ENCODE data around the gene CTU1. TPM values are rescaled to one million over a fixed set of nuclear protein-coding genes. Genes with fewer than 3 reads are reported as not detected.

Gene CTU1
- total RNA-seq, 1 donor from 2014 or later, result 9.3 TPM

GRCh38 chr19:51093510-51094345, 14.5 kb downstream of the CTU1 start:
- Mint-ChIP-seq H3K36me3 (peaks cover 4% of the 10 kb centered on the region), H3K9me3 (no peaks in the 10 kb centered on the region), H3K4me1 (ENCODE audit: unreplicated experiment) (peaks cover 4% of the 10 kb centered on the region), H3K27ac (peak overlapping the region; percentile 15), H3K4me3 (no peak overlapping the region), H3K27me3 (no peaks in the 10 kb centered on the region)
- TF ChIP-seq CTCF (conservative IDR thresholded peaks at IDR 0.05), result no peak
- DNase-seq (ENCODE audit: extremely low spot score, unreplicated experiment), result no peak

GRCh38 chr19:51093101-51093500, 15.1 kb downstream of the CTU1 start:
- no peaks in the 10 kb centered on the region for H3K9me3 Mint-ChIP-seq
- H3K36me3 Mint-ChIP-seq, result peaks cover 4% of the 10 kb centered on the region
- no peaks in the 10 kb centered on the region for H3K27me3 Mint-ChIP-seq
- H3K4me3 Mint-ChIP-seq, result no peak overlapping the region
- DNase-seq (ENCODE audit: extremely low spot score, unreplicated experiment), result no peak
- TF ChIP-seq CTCF (conservative IDR thresholded peaks at IDR 0.05), result no peak
- H3K27ac Mint-ChIP-seq, result peak overlapping the region; percentile 15
- H3K4me1 Mint-ChIP-seq (ENCODE audit: unreplicated experiment), result peaks cover 4% of the 10 kb centered on the region

- Mint-ChIP-seq H3K27ac (peak overlapping the region; percentile 33), H3K4me1 (ENCODE audit: unreplicated experiment) (peaks cover 4% of the 10 kb centered on the region), H3K9me3 (no peaks in the 10 kb centered on the region), H3K27me3 (no peaks in the 10 kb centered on the region), H3K4me3 (no peak overlapping the region), H3K36me3 (peaks cover 4% of the 10 kb centered on the region)
- TF ChIP-seq CTCF (conservative IDR thresholded peaks at IDR 0.05), result no peak
- DNase-seq (ENCODE audit: extremely low spot score, unreplicated experiment), result no peak
Measured at GRCh38 chr19:51091895-51092873, 16.0 kb downstream of the CTU1 start.

GRCh38 chr19:51091126-51091525, 17.1 kb downstream of the CTU1 start:
- Mint-ChIP-seq H3K4me3 (no peak overlapping the region), H3K9me3 (no peaks in the 10 kb centered on the region), H3K27ac (no peak overlapping the region), H3K27me3 (no peaks in the 10 kb centered on the region), H3K4me1 (ENCODE audit: unreplicated experiment) (peaks cover 4% of the 10 kb centered on the region), H3K36me3 (no peaks in the 10 kb centered on the region)
- TF ChIP-seq CTCF (conservative IDR thresholded peaks at IDR 0.05), result no peak
- DNase-seq (ENCODE audit: extremely low spot score, unreplicated experiment), result no peak

GRCh38 chr19:51090471-51090870, 17.7 kb downstream of the CTU1 start:
- TF ChIP-seq CTCF (conservative IDR thresholded peaks at IDR 0.05), result no peak
- DNase-seq (ENCODE audit: extremely low spot score, unreplicated experiment), result no peak
- no peaks in the 10 kb centered on the region for H3K36me3 Mint-ChIP-seq
- no peaks in the 10 kb centered on the region for H3K9me3 Mint-ChIP-seq
- H3K27ac Mint-ChIP-seq, result no peak overlapping the region
- H3K4me1 Mint-ChIP-seq (ENCODE audit: unreplicated experiment), result peaks cover 4% of the 10 kb centered on the region
- no peak overlapping the region for H3K4me3 Mint-ChIP-seq
- no peaks in the 10 kb centered on the region for H3K27me3 Mint-ChIP-seq

All from type B pancreatic cell (in vitro differentiated cells).